ENCODE measurements around the gene STRIT1. TPM values are rescaled to one million over a fixed set of nuclear protein-coding genes. Genes with fewer than 3 reads are reported as not detected.

The STRIT1 gene
- total and polyA plus RNA-seq, 2 donors (not counting 1 experiment from before 2014, with no cell fraction given) = not detected

- no peaks in the 10 kb centered on the region for H3K79me2 ChIP-seq (ENCODE audit: control insufficient read depth, insufficient read depth, low read length)
- H3K27me3 ChIP-seq (ENCODE audit: control insufficient read depth, insufficient read depth, low read length) = no peaks in the 10 kb centered on the region
- H3K27ac ChIP-seq (ENCODE audit: insufficient read depth, low read length) = no peak overlapping the region
- DNase-seq (ENCODE audit: low read depth in 2 of 2) = no peak
- H4K20me1 ChIP-seq (ENCODE audit: control insufficient read depth, extremely low read depth, insufficient read depth, low read length) = no peaks in the 10 kb centered on the region
- H3K4me2 ChIP-seq (ENCODE audit: extremely low read depth, insufficient read depth, low read length) = no peak overlapping the region
- H3K4me1 ChIP-seq (ENCODE audit: control insufficient read depth, extremely low read depth, insufficient read depth, low read length) = no peaks in the 10 kb centered on the region
- no peak overlapping the region for H2AFZ ChIP-seq (ENCODE audit: low read length)
- TF ChIP-seq EZH2 (IDR thresholded peaks at IDR 0.05; ENCODE audit: low read length, missing control alignments) (no peak), CTCF (conservative IDR thresholded peaks at IDR 0.05 in 1 of 2, IDR thresholded peaks at IDR 0.05 in 1 of 2; ENCODE audit: low read depth in 1 of 2, low read length in 2 of 2) (no peak)
- no peaks in the 10 kb centered on the region for H3K9me3 ChIP-seq (ENCODE audit: control insufficient read depth, insufficient read depth, low read depth, low read length)
- H3K9ac ChIP-seq (ENCODE audit: insufficient read depth, low read length) = no peak overlapping the region
- H3K36me3 ChIP-seq (ENCODE audit: control insufficient read depth, insufficient read depth, low read length) = no peaks in the 10 kb centered on the region
- no peak overlapping the region for H3K4me3 ChIP-seq (replicated peaks in 1 of 4; ENCODE audit: control extremely low read depth in 1 of 4, insufficient read depth in 1 of 4, low read depth in 3 of 4, low read length in 4 of 4)
Observed at GRCh38 chr3:155309581-155309980, 16.1 kb upstream of the STRIT1 start.

- H2AFZ ChIP-seq (ENCODE audit: low read length) = no peak overlapping the region
- no peak overlapping the region for H3K9ac ChIP-seq (ENCODE audit: insufficient read depth, low read length)
- H3K27ac ChIP-seq (ENCODE audit: insufficient read depth, low read length) = no peak overlapping the region
- no peak overlapping the region for H3K4me3 ChIP-seq (replicated peaks in 1 of 4; ENCODE audit: control extremely low read depth in 1 of 4, insufficient read depth in 1 of 4, low read depth in 3 of 4, low read length in 4 of 4)
- H3K4me2 ChIP-seq (ENCODE audit: extremely low read depth, insufficient read depth, low read length) = no peak overlapping the region
- no peaks in the 10 kb centered on the region for H3K4me1 ChIP-seq (ENCODE audit: control insufficient read depth, extremely low read depth, insufficient read depth, low read length)
- TF ChIP-seq EZH2 (IDR thresholded peaks at IDR 0.05; ENCODE audit: low read length, missing control alignments) (no peak), CTCF (conservative IDR thresholded peaks at IDR 0.05 in 1 of 2, IDR thresholded peaks at IDR 0.05 in 1 of 2; ENCODE audit: low read depth in 1 of 2, low read length in 2 of 2) (no peak)
- DNase-seq (ENCODE audit: low read depth in 2 of 2) = peak; percentile 31 to 34
- H4K20me1 ChIP-seq (ENCODE audit: control insufficient read depth, extremely low read depth, insufficient read depth, low read length) = no peaks in the 10 kb centered on the region
- H3K27me3 ChIP-seq (ENCODE audit: control insufficient read depth, insufficient read depth, low read length) = no peaks in the 10 kb centered on the region
- no peaks in the 10 kb centered on the region for H3K9me3 ChIP-seq (ENCODE audit: control insufficient read depth, insufficient read depth, low read depth, low read length)
- no peaks in the 10 kb centered on the region for H3K36me3 ChIP-seq (ENCODE audit: control insufficient read depth, insufficient read depth, low read length)
- no peaks in the 10 kb centered on the region for H3K79me2 ChIP-seq (ENCODE audit: control insufficient read depth, insufficient read depth, low read length)
Observed at GRCh38 chr3:155308831-155309230, 15.3 kb upstream of the STRIT1 start.

- Histone ChIP-seq H3K9me3 (ENCODE audit: control insufficient read depth, insufficient read depth, low read depth, low read length) (no peaks in the 10 kb centered on the region), H3K9ac (ENCODE audit: insufficient read depth, low read length) (no peak overlapping the region), H3K27ac (ENCODE audit: insufficient read depth, low read length) (no peak overlapping the region), H3K4me2 (ENCODE audit: extremely low read depth, insufficient read depth, low read length) (no peak overlapping the region), H3K36me3 (ENCODE audit: control insufficient read depth, insufficient read depth, low read length) (no peaks in the 10 kb centered on the region), H3K4me1 (ENCODE audit: control insufficient read depth, extremely low read depth, insufficient read depth, low read length) (no peaks in the 10 kb centered on the region), H3K4me3 (replicated peaks in 1 of 4; ENCODE audit: control extremely low read depth in 1 of 4, insufficient read depth in 1 of 4, low read depth in 3 of 4, low read length in 4 of 4) (no peak overlapping the region), H2AFZ (ENCODE audit: low read length) (no peak overlapping the region), H3K79me2 (ENCODE audit: control insufficient read depth, insufficient read depth, low read length) (no peaks in the 10 kb centered on the region), H3K27me3 (ENCODE audit: control insufficient read depth, insufficient read depth, low read length) (no peaks in the 10 kb centered on the region), H4K20me1 (ENCODE audit: control insufficient read depth, extremely low read depth, insufficient read depth, low read length) (no peaks in the 10 kb centered on the region)
- TF ChIP-seq CTCF (conservative IDR thresholded peaks at IDR 0.05 in 1 of 2, IDR thresholded peaks at IDR 0.05 in 1 of 2; ENCODE audit: low read depth in 1 of 2, low read length in 2 of 2) (no peak), EZH2 (IDR thresholded peaks at IDR 0.05; ENCODE audit: low read length, missing control alignments) (no peak)
- DNase-seq (ENCODE audit: low read depth in 2 of 2) = no peak
Observed at GRCh38 chr3:155307183-155307582, 13.7 kb upstream of the STRIT1 start.

All from fibroblast of lung (primary cell).